HepG2 (cell line): ENCODE data around the gene PIP4K2C. TPM values are rescaled to one million over a fixed set of nuclear protein-coding genes. Genes with fewer than 3 reads are reported as not detected.
A peak's percentile ranks its signal among the peaks of the same experiment; 100 is the strongest.

Experiments
- ARNT2 ChIP-seq: sonication (generic); formaldehyde crosslinking; IDR thresholded peaks from 2 replicates; pipeline ENCODE4 v1.8.0; 2022; ENCODE audit warnings: mild to moderate bottlenecking, low read depth, missing genetic modification reagents, moderate library complexity
- JUN ChIP-seq: sonication (generic); formaldehyde crosslinking; IDR thresholded peaks from 2 replicates; pipeline ENCODE4 v1.4.0; 2020; ENCODE audit warnings: mild to moderate bottlenecking, missing genetic modification reagents
- KIAA2018 ChIP-seq: sonication (generic); formaldehyde crosslinking; IDR thresholded peaks from 2 replicates; pipeline ENCODE4 v1.5.0; 2020; ENCODE audit warnings: mild to moderate bottlenecking, missing genetic modification reagents, borderline replicate concordance
- KLF6 ChIP-seq: IDR thresholded peaks from 2 replicates; pipeline ENCODE4 v1.8.0; 2016; ENCODE audit warnings: missing biosample characterization, missing genetic modification reagents
- LBX2 ChIP-seq: sonication (generic); formaldehyde crosslinking; IDR thresholded peaks from 2 replicates; pipeline ENCODE4 v1.5.0; 2020; ENCODE audit warnings: missing genetic modification reagents, mild to moderate bottlenecking, borderline replicate concordance
- MXD1 ChIP-seq: sonication (generic); formaldehyde crosslinking; IDR thresholded peaks from 2 replicates; pipeline ENCODE4 v1.4.0; 2020; ENCODE audit warnings: mild to moderate bottlenecking, missing genetic modification reagents
- NCOR1 ChIP-seq: fragments of 200-600 bp; sonication (generic); IDR thresholded peaks from 2 replicates; pipeline ENCODE4 v1.7.0; 2017; ENCODE audit warnings: antibody characterized with exemption, low read length, borderline replicate concordance
- ZFX ChIP-seq: sonication (generic); formaldehyde crosslinking; IDR thresholded peaks from 2 replicates; pipeline ENCODE4 v1.4.0; 2020; ENCODE audit warnings: mild to moderate bottlenecking, low read depth, missing genetic modification reagents, moderate library complexity
- ZFY ChIP-seq: sonication (generic); formaldehyde crosslinking; IDR thresholded peaks from 2 replicates; pipeline ENCODE4 v1.4.0; 2020; ENCODE audit warnings: missing genetic modification reagents
- ZKSCAN5 ChIP-seq: sonication (generic); formaldehyde crosslinking; IDR thresholded peaks from 2 replicates; pipeline ENCODE4 v1.5.1; 2020; ENCODE audit warnings: mild to moderate bottlenecking, missing genetic modification reagents
- ZNF18 ChIP-seq: sonication (generic); formaldehyde crosslinking; IDR thresholded peaks from 2 replicates; pipeline ENCODE4 v1.8.0; 2022; ENCODE audit warnings: mild to moderate bottlenecking, missing genetic modification reagents; ENCODE audit not compliant: insufficient replicate concordance
- ZNF205 ChIP-seq: IDR thresholded peaks from 2 replicates; pipeline ENCODE4 v1.6.1; 2018; ENCODE audit warnings: missing biosample characterization, missing genetic modification reagents
- ZNF567 ChIP-seq: sonication (generic); formaldehyde crosslinking; IDR thresholded peaks from 2 replicates; pipeline ENCODE4 v1.8.1; 2023; ENCODE audit warnings: mild to moderate bottlenecking, missing genetic modification reagents, borderline replicate concordance
- ZNF605 ChIP-seq: sonication (generic); formaldehyde crosslinking; IDR thresholded peaks from 2 replicates; pipeline ENCODE4 v1.8.0; 2022; ENCODE audit warnings: mild to moderate bottlenecking, missing genetic modification reagents
- polyA plus RNA-seq, 8 experiments: library from polyadenylated mRNA; depleted of rRNA in 3 of 8; stranded (reverse) in 7 of 8; unstranded in 1 of 8; fragments of >200 nt; fragmentation: Illumina TruSeq in 4 of 8; extraction: Trizol in 4 of 8; gene quantifications; 2 replicates each; pipeline versions ENCODE4 v1.2.1 to v1.2.3, GENCODE V29; 2011 to 2016; ENCODE audit warnings: low read depth in 4 of 8, missing spikeins in 1 of 8, mixed read lengths in 1 of 8; ENCODE audit not compliant: insufficient read depth in 1 of 8
- total RNA-seq, 5 experiments: library from RNA; depleted of rRNA; stranded (reverse); fragments of >200 nt; fragmentation: Illumina TruSeq; extraction: Trizol; gene quantifications; 2 replicates each; pipeline ENCODE4 v1.2.3, GENCODE V29; 2016; ENCODE audit warnings: low read depth in 1 of 5
- TF ChIP-seq, protein P1 (sequence below): sonication (generic); formaldehyde crosslinking; IDR thresholded peaks from 2 replicates; pipeline ENCODE4 v1.5.1; 2020; ENCODE audit warnings: mild to moderate bottlenecking, moderate library complexity, missing genetic modification reagents

The PIP4K2C gene
- total and polyA plus RNA-seq, 2 of the 13 experiments (the other 11 are each of a cell fraction or from before 2014, with no cell fraction given): 23.3 to 26.4 TPM

GRCh38 chr12:57590864-57591781, at the start of gene PIP4K2C (continued):
- no peak for TF ChIP-seq ZFX (CRISPR knock-in tag)
- TF ChIP-seq ZNF605 (CRISPR knock-in tag): peak; percentile 69
- peak; percentile 81 for TF ChIP-seq MXD1 (CRISPR knock-in tag)
- TF ChIP-seq LBX2 (CRISPR knock-in tag): peak; percentile 49; the same call in 1 of the 2 replicates
- peak; percentile 28; the same call in 1 of the 2 replicates for TF ChIP-seq ZFY
- peak; percentile 32; the same call in 1 of the 2 replicates for TF ChIP-seq ZNF205 (CRISPR knock-in tag)
- no peak for TF ChIP-seq ZNF18 (CRISPR knock-in tag)
- no peak for TF ChIP-seq ZNF567 (CRISPR knock-in tag)
- 0 out of 2 replicates have a peak, but pooled peaks have one; percentile 63 for TF ChIP-seq KIAA2018 (CRISPR knock-in tag)
- no peak for TF ChIP-seq NCOR1
- peak; percentile 75; the same call in 1 of the 2 replicates for TF ChIP-seq KLF6 (CRISPR knock-in tag)
- no peak for TF ChIP-seq ZKSCAN5
- 0 out of 2 replicates have a peak, but pooled peaks have one; percentile 43 for TF ChIP-seq ARNT2
- TF ChIP-seq, protein P1, sequence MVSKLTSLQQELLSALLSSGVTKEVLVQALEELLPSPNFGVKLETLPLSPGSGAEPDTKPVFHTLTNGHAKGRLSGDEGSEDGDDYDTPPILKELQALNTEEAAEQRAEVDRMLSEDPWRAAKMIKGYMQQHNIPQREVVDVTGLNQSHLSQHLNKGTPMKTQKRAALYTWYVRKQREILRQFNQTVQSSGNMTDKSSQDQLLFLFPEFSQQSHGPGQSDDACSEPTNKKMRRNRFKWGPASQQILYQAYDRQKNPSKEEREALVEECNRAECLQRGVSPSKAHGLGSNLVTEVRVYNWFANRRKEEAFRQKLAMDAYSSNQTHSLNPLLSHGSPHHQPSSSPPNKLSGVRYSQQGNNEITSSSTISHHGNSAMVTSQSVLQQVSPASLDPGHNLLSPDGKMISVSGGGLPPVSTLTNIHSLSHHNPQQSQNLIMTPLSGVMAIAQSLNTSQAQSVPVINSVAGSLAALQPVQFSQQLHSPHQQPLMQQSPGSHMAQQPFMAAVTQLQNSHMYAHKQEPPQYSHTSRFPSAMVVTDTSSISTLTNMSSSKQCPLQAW (CRISPR knock-in tag): peak; percentile 50; the same call in 1 of the 2 replicates
- peak; percentile 18; the same call in 1 of the 2 replicates for TF ChIP-seq JUN (CRISPR knock-in tag)
